ENCODE measurements around the gene ARV1. TPM values are rescaled to one million over a fixed set of nuclear protein-coding genes. Genes with fewer than 3 reads are reported as not detected.

The ARV1 gene
- total RNA-seq: 10 to 100 TPM; 12.3 to 20.4 TPM

DNA sequence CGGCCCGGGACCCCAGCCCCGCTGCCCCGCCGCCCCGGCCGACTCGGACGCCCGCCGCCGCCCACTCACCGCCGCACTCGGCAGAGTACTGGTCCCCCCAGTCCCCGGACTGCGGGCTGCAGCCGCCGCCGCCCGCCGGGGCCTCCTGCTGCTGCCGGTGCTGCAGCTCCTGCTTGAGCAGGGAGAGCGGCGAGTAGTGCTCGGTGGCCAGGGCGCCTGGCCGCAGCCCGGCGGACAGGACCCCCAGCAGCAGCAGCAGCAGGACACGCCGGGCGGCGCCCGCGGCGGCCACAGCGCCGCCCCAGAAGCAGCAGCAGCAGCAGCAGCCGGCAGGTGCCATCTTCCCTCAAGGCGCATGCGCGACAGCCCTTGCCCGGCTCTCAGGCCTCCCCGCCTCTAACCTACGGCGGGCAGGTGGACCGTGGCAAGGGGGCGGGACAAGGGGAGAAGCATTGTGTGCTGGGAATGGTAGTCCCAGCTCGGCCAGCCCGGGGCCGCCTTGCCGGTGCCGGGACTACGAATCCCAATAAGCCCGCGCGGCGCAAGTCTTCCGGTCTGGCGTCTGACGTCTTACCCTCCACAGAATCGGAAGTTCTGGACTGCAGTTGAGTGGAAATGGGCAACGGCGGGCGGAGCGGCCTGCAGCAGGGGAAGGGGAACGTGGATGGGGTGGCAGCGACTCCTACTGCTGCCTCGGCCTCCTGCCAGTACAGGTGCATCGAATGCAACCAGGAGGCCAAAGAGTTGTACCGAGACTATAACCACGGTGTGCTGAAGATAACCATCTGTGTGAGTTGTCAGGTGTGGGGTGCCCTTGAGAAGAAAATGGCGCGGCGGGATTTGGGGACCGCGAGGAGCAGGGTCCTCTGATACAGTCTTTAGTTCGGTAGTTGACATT, at the start of gene ARV1, which contains the start of gene TTC13:
Gene ARV1 (plus strand): TSS at position 604 of the 898 bp plus-strand sequence. CDS start 12 bp downstream, at position 616.
Gene TTC13 (minus strand): TSS at position 371 of the 898 bp plus-strand sequence. CDS start 31 bp downstream, at position 340.
- peak within 1 kb of the TSS; percentile 20 to 34 for H3K27ac ChIP-seq
- ATAC-seq (ENCODE audit: insufficient number of reproducible peaks, low FRiP score, low read depth) (peak; percentile 90), DNase-seq (ENCODE audit: low spot score) (peak; percentile 93)
- H3K4me1 ChIP-seq (ENCODE audit: control insufficient read depth in 1 of 2, low read depth in 2 of 2): peaks cover 8 to 21% of the 10 kb centered on the region in 2 donors
- no peaks in the 10 kb centered on the region for H3K36me3 ChIP-seq
- TF ChIP-seq, protein P1, sequence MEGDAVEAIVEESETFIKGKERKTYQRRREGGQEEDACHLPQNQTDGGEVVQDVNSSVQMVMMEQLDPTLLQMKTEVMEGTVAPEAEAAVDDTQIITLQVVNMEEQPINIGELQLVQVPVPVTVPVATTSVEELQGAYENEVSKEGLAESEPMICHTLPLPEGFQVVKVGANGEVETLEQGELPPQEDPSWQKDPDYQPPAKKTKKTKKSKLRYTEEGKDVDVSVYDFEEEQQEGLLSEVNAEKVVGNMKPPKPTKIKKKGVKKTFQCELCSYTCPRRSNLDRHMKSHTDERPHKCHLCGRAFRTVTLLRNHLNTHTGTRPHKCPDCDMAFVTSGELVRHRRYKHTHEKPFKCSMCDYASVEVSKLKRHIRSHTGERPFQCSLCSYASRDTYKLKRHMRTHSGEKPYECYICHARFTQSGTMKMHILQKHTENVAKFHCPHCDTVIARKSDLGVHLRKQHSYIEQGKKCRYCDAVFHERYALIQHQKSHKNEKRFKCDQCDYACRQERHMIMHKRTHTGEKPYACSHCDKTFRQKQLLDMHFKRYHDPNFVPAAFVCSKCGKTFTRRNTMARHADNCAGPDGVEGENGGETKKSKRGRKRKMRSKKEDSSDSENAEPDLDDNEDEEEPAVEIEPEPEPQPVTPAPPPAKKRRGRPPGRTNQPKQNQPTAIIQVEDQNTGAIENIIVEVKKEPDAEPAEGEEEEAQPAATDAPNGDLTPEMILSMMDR (IDR thresholded peaks at IDR 0.05): no peak
- H3K27me3 ChIP-seq (replicated peaks; ENCODE audit: insufficient read depth): no peaks in the 10 kb centered on the region
- H3K4me3 ChIP-seq: peak within 1 kb of the TSS; percentile 87
- H3K9me3 ChIP-seq: no peaks in the 10 kb centered on the region

DNA sequence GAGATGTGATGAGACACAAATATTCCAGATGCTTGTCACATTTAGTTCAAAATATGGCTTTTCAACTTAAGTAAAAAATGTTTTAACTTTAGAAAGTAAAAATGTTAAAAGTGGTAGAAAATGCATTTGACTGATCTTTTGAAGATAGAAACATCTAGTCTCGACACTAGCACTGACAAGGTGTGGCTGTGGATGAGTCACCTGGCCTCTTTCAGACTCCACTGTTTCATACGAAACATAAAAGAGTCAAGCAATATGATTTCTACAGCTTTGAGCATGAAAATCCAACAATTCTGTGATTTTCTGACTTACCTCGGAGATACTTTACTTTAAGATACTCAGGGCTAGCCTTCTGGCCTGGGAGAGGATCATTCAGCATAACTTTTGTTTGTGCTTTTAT, 47.9 kb upstream of the ARV1 start:
- DNase-seq (ENCODE audit: low spot score) (no peak), ATAC-seq (ENCODE audit: insufficient number of reproducible peaks, low FRiP score, low read depth) (no peak)
- H3K9me3 ChIP-seq: no peaks in the 10 kb centered on the region
- TF ChIP-seq, protein P1 (IDR thresholded peaks at IDR 0.05): no peak
- no peak overlapping the region for H3K27ac ChIP-seq
- H3K27me3 ChIP-seq (replicated peaks; ENCODE audit: insufficient read depth): no peaks in the 10 kb centered on the region
- H3K36me3 ChIP-seq: peaks cover 28% of the 10 kb centered on the region
- no peak overlapping the region for H3K4me3 ChIP-seq
- no peaks in the 10 kb centered on the region for H3K4me1 ChIP-seq (ENCODE audit: control insufficient read depth in 1 of 2, low read depth in 2 of 2)

DNA sequence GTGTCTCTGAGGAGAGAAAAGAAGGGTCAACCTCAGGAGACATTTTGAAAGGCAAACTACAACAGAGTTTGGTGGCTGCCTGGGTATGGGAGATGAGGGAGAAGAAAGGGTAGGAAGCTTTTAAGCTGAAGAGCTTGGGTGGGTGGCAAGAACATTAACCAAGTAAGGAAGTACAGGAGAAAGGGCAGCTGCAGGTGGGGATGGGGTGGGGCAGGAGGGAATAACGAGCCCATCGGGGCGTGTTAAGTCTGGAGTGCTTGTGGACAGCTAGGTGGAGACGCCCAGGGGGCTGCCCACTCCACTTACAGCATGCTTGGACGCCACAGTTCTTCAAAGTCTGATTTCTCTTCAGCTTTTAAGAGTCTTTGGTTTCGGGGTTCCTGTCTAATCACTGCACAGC, 43.0 kb upstream of the ARV1 start:
- Histone ChIP-seq H3K36me3 (peaks cover 7% of the 10 kb centered on the region), H3K4me1 (ENCODE audit: control insufficient read depth in 1 of 2, low read depth in 2 of 2) (peaks cover 13 to 27% of the 10 kb centered on the region in 2 donors), H3K27ac (no peak overlapping the region), H3K4me3 (no peak overlapping the region), H3K9me3 (no peaks in the 10 kb centered on the region), H3K27me3 (replicated peaks; ENCODE audit: insufficient read depth) (no peaks in the 10 kb centered on the region)
- no peak for ATAC-seq (ENCODE audit: insufficient number of reproducible peaks, low FRiP score, low read depth)
- TF ChIP-seq, protein P1 (IDR thresholded peaks at IDR 0.05): no peak
- no peak for DNase-seq (ENCODE audit: low spot score)

DNA sequence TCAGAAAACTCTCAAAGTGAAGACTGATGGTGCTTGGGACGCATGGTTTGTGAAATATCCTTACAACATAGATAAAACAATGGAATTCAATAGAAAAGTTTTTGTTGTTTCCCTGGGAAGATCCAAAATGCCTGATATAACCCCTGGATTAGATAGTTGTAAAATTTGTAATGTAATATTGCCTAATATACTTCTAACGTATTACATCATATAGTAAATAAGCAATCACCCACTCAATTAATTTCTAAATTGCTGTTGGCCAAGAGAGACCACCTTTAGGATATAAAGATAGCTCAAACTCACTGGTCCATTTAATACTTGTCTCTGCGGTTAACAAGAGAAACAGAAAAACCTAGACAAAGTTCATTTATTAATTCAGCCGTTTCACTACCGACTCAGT, 42.4 kb upstream of the ARV1 start:
- Histone ChIP-seq H3K4me3 (no peak overlapping the region), H3K36me3 (peaks cover 2% of the 10 kb centered on the region), H3K27me3 (replicated peaks; ENCODE audit: insufficient read depth) (no peaks in the 10 kb centered on the region), H3K27ac (no peak overlapping the region), H3K9me3 (no peaks in the 10 kb centered on the region), H3K4me1 (ENCODE audit: control insufficient read depth in 1 of 2, low read depth in 2 of 2) (peaks cover 19 to 33% of the 10 kb centered on the region in 2 donors)
- no peak for ATAC-seq (ENCODE audit: insufficient number of reproducible peaks, low FRiP score, low read depth)
- TF ChIP-seq, protein P1 (IDR thresholded peaks at IDR 0.05): no peak
- DNase-seq (ENCODE audit: low spot score): no peak

DNA sequence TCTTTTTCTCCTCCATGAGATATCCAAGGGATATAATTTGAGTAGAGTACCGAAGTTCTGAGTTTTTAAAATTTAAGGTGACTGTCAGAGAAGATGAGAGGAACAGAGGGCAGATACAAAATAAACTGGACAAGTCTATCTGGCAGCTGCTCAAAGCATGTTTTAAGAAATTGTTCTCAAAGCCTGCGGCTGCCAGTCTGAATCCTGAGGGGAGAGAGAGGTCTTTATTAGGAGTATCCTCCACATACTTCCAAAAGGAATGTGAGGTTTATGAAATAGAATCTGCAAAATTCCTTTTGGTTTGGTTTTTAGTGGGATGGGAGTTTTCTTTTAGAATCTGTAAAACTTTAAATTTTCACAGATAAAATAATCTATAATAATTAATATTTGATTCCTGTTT, 41.5 kb upstream of the ARV1 start:
- Histone ChIP-seq H3K27ac (no peak overlapping the region), H3K36me3 (no peaks in the 10 kb centered on the region), H3K4me1 (ENCODE audit: control insufficient read depth in 1 of 2, low read depth in 2 of 2) (peaks cover 19 to 35% of the 10 kb centered on the region in 2 donors), H3K4me3 (no peak overlapping the region), H3K27me3 (replicated peaks; ENCODE audit: insufficient read depth) (no peaks in the 10 kb centered on the region), H3K9me3 (no peaks in the 10 kb centered on the region)
- no peak for ATAC-seq (ENCODE audit: insufficient number of reproducible peaks, low FRiP score, low read depth)
- TF ChIP-seq, protein P1 (IDR thresholded peaks at IDR 0.05): no peak
- no peak for DNase-seq (ENCODE audit: low spot score)

Data from thoracic aorta (tissue), 2 donors.